Measurements from ENCODE around the gene DAPK2.

GRCh38 chr15:63860555-63860954 is 185.7 kb downstream of the DAPK2 start:
- TF ChIP-seq CTCF (IDR thresholded peaks at IDR 0.05) = no peak
- no peak for TF ChIP-seq POLR2A (IDR thresholded peaks at IDR 0.05; ENCODE audit: low read length)
- TF ChIP-seq ZC3H11A (IDR thresholded peaks at IDR 0.05) = no peak
- TF ChIP-seq NFE2L2 (conservative IDR thresholded peaks at IDR 0.05; ENCODE audit: low read length) = no peak

Measured in A549 (cell line).